8988T (cell line): Measurements from ENCODE around the gene FGF14.

ENCODE experiments used
- DNase-seq: peaks from one replicate; pipeline ENCODE4 v3.0.0; 2011

FGF14 gene

GRCh38 chr13:102401766-102402165 is at the start of gene FGF14:
Gene FGF14 (minus strand): TSS chr13:102402048.
- DNase-seq = no peak

GRCh38 chr13:102443249-102443648 is 41.4 kb upstream of the FGF14 start:
- DNase-seq = no peak

- DNase-seq = no peak
Observed at GRCh38 chr13:102441085-102441484, 39.2 kb upstream of the FGF14 start.

- DNase-seq = no peak
Observed at GRCh38 chr13:102440259-102440936, 38.5 kb upstream of the FGF14 start.

GRCh38 chr13:102422690-102423089 is 20.8 kb upstream of the FGF14 start:
- DNase-seq = no peak

- DNase-seq = no peak
Observed at GRCh38 chr13:102405499-102406100, 3.8 kb upstream of the FGF14 start.

- no peak for DNase-seq
Observed at GRCh38 chr13:102402290-102402689, 442 bp upstream of the FGF14 start.

GRCh38 chr13:102401265-102401664 is 583 bp downstream of the FGF14 start:
- no peak for DNase-seq

- peak; percentile 18 for DNase-seq
Observed at GRCh38 chr13:102400675-102401145, 1.1 kb downstream of the FGF14 start.

GRCh38 chr13:102399791-102400674 is 1.8 kb downstream of the FGF14 start:
- no peak for DNase-seq

- DNase-seq = no peak
Observed at GRCh38 chr13:102395939-102396338, 5.9 kb downstream of the FGF14 start.

GRCh38 chr13:102395174-102395573 is 6.7 kb downstream of the FGF14 start:
- DNase-seq = no peak

GRCh38 chr13:102394158-102395053 is 7.4 kb downstream of the FGF14 start:
- DNase-seq = peak; percentile 76

GRCh38 chr13:102392481-102393209 is 9.2 kb downstream of the FGF14 start:
- DNase-seq = no peak

- no peak for DNase-seq
Observed at GRCh38 chr13:102386461-102386860, 15.4 kb downstream of the FGF14 start.

GRCh38 chr13:102380012-102380411 is 21.8 kb downstream of the FGF14 start:
- DNase-seq = no peak

- DNase-seq = no peak
Observed at GRCh38 chr13:102376318-102376717, 25.5 kb downstream of the FGF14 start.

GRCh38 chr13:102374726-102375125 is 27.1 kb downstream of the FGF14 start:
- no peak for DNase-seq

GRCh38 chr13:102374233-102374632 is 27.6 kb downstream of the FGF14 start:
- DNase-seq = no peak

- DNase-seq = no peak
Observed at GRCh38 chr13:102373221-102373620, 28.6 kb downstream of the FGF14 start.

- no peak for DNase-seq
Observed at GRCh38 chr13:102369302-102369701, 32.5 kb downstream of the FGF14 start.

- DNase-seq = no peak
Observed at GRCh38 chr13:102367836-102368235, 34.0 kb downstream of the FGF14 start.
